ENCODE results near the gene STK38L.

DNA sequence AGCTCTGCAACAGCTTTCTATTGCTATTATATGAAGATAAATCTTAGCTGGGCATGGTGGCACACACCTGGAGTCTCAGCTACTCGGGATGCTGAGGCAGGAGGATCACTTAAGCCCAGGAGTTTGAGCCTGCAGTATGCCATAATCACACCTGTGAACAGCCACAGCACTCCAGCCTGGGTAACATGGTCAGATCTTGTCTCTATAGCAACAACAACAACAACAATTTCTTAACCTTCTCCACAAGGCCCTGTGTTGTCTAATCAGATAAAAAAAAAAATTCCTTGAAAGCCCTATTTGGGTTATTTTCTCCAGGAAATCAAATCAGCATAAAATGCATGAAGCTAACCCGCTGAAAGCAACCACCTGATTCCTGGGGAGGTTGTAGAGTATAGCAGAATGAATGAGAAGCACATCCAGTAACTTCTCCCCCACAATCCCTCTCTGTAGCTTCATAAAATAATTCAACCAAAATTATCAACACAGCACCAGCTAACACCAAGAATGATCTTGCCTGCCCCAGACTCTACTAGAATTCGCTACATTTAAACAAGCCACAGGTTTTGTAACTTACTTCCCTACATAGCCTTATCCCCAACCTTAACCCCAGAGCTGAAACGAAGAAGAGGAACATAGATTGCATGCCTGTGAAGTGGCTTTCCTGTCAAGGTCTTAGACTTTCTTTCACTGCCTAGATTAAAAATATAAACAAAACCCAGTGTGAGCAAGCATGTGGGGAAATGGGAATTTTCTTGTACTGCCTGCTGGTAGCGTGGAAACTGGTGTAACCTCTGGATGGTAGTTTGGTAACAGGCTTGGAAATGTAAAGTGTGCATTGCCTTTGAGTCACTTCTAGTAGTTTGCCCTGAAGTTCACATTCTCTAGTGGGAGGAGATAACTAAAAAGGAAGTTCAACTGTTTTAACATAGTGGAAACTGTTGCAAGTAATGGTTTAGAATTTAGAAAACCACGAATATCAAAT, 6.0 kb upstream of the STK38L start:
- TF ChIP-seq, protein P1, sequence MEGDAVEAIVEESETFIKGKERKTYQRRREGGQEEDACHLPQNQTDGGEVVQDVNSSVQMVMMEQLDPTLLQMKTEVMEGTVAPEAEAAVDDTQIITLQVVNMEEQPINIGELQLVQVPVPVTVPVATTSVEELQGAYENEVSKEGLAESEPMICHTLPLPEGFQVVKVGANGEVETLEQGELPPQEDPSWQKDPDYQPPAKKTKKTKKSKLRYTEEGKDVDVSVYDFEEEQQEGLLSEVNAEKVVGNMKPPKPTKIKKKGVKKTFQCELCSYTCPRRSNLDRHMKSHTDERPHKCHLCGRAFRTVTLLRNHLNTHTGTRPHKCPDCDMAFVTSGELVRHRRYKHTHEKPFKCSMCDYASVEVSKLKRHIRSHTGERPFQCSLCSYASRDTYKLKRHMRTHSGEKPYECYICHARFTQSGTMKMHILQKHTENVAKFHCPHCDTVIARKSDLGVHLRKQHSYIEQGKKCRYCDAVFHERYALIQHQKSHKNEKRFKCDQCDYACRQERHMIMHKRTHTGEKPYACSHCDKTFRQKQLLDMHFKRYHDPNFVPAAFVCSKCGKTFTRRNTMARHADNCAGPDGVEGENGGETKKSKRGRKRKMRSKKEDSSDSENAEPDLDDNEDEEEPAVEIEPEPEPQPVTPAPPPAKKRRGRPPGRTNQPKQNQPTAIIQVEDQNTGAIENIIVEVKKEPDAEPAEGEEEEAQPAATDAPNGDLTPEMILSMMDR (conservative IDR thresholded peaks at IDR 0.05 in 1 of 2, IDR thresholded peaks at IDR 0.05 in 1 of 2; ENCODE audit: low read depth in 1 of 2, low read length in 2 of 2) = no peak
- TF ChIP-seq EZH2 (IDR thresholded peaks at IDR 0.05; ENCODE audit: low read length, missing control alignments) = no peak

All from fibroblast of lung (primary cell).